ENCODE results near the gene NME4. TPM values are rescaled to one million over a fixed set of nuclear protein-coding genes. Genes with fewer than 3 reads are reported as not detected.
"Not testable (repeated sequence)": the region's sequence is repeated elsewhere in the genome, so short reads cannot be mapped to it uniquely, and the experiment has no call there.

NME4 gene
- total RNA-seq, 1 donor from 2014 or later = 93.2 TPM

DNA sequence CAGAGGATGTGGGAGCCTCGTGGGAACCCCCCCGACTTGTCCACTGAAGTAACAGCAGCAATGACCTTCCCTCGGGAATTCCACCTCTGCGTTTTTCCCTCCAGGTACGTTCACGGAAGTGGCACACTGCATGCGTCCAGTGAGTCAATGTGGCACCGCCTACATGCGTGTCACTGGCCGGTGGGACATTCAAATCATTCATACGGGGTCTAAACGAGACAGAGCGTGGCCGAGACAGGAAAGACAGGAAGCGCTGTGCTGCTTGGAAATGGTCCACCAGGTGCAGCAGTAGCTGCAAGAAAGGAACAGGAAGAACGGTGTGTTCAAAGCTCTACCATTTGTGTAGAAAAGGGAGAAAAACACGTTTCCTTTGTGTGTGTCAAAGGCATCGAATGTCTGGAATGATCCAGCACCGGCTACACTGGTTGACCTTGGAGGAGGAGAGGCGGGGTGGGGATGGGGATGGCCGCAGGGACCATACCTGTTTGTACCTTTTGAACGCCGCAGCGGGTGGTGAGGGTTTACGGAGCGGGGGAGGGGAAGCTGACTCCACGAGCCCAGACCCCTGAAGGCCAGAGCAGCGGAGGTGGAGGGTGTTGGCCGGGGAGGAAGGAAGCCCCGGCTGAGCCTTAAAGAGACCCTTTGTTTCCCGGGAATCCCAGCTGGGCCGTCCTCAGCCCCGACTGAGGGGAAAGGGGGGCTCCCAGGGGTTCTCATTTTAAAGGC, 13.5 kb upstream of the NME4 start:
- TF ChIP-seq, protein P1, sequence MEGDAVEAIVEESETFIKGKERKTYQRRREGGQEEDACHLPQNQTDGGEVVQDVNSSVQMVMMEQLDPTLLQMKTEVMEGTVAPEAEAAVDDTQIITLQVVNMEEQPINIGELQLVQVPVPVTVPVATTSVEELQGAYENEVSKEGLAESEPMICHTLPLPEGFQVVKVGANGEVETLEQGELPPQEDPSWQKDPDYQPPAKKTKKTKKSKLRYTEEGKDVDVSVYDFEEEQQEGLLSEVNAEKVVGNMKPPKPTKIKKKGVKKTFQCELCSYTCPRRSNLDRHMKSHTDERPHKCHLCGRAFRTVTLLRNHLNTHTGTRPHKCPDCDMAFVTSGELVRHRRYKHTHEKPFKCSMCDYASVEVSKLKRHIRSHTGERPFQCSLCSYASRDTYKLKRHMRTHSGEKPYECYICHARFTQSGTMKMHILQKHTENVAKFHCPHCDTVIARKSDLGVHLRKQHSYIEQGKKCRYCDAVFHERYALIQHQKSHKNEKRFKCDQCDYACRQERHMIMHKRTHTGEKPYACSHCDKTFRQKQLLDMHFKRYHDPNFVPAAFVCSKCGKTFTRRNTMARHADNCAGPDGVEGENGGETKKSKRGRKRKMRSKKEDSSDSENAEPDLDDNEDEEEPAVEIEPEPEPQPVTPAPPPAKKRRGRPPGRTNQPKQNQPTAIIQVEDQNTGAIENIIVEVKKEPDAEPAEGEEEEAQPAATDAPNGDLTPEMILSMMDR (conservative IDR thresholded peaks at IDR 0.05; ENCODE audit: low read depth, low read length) = no peak
- H3K4me3 ChIP-seq (ENCODE audit: low read depth, low read length) = peak overlapping the region; percentile 74
- no peak for DNase-seq (ENCODE audit: low read depth)

DNA sequence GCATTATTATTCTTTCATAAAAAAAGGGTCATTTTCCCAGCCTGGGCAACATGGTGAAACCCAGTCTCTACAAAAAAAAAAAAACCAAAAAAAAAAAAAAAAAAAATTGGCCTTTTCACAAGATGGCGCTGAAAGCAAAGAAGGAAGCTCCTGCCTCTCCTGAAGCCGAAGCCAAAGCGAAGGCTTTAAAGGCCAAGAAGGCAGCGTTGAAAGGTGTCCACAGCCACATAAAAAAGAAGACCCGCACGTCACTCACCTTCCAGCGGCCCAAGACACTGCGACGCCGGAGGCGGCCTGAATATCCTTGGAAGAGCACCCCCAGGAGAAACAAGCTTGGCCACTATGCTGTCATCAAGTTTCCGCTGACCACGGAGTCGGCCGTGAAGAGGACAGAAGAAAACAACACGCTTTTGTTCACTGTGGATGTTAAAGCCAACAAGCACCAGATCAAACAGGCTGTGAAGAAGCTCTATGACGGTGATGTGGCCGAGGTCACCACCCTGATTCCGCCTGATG, 10.3 kb upstream of the NME4 start:
- no peak overlapping the region for H3K4me3 ChIP-seq (ENCODE audit: low read depth, low read length)
- DNase-seq (ENCODE audit: low read depth) = no peak
- TF ChIP-seq, protein P1 (conservative IDR thresholded peaks at IDR 0.05; ENCODE audit: low read depth, low read length) = peak; percentile 19

GRCh38 chr16:387761-388666, 9.0 kb upstream of the NME4 start:
- H3K4me3 ChIP-seq (ENCODE audit: low read depth, low read length); DNase-seq (ENCODE audit: low read depth): not testable (repeated sequence)

DNA sequence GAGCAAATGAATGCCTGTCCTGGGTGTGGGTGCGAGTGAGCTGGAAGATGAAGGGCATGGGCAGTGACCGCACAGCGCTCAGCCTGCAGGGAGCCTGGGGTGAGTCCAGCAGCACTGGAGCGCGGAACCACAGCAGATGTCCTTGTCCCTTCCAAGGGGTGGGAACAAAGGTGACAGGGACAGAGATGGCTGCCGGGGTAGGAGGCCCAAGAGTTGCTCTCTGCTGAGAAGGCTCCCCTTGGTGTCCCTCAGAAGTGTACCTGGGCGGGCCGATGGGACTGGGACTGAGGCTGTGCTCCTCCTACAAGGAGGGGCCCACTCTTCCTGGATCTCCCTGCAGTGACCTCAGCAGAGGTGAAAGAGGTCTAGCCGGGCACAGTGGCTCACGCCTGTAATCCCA, 7.6 kb upstream of the NME4 start:
- DNase-seq (ENCODE audit: low read depth) = no peak
- no peak overlapping the region for H3K4me3 ChIP-seq (ENCODE audit: low read depth, low read length)
- TF ChIP-seq, protein P1 (conservative IDR thresholded peaks at IDR 0.05; ENCODE audit: low read depth, low read length) = no peak

DNA sequence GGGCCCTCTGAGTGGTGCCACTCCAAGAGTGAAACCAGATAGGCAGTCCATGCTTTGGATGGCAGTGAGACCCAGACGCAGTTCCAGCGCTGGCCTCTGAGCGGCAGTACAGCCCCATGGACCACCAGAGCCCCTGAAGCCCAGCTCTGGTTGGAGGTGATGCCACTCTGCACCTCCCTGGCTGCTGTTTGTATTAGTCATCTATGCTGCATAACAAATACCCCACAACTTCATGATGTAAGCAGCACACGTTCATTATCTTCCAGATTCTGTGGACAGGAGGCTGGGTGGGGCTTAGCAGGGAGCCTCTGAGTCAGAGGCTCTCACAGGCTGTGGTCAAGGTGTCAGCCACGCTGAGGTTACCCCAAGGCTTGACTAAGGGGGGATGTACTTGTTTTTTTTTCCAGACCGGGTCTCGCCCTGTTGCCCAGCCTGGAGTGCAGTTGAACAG, 5.1 kb upstream of the NME4 start:
- no peak overlapping the region for H3K4me3 ChIP-seq (ENCODE audit: low read depth, low read length)
- DNase-seq (ENCODE audit: low read depth) = no peak
- TF ChIP-seq, protein P1 (conservative IDR thresholded peaks at IDR 0.05; ENCODE audit: low read depth, low read length) = peak; percentile 94

- H3K4me3 ChIP-seq (ENCODE audit: low read depth, low read length) = no peak overlapping the region
- TF ChIP-seq, protein P1 (conservative IDR thresholded peaks at IDR 0.05; ENCODE audit: low read depth, low read length) = no peak
- no peak for DNase-seq (ENCODE audit: low read depth)
These were observed 4.5 kb upstream of the NME4 start for GRCh38 chr16:392450-393030.

DNA sequence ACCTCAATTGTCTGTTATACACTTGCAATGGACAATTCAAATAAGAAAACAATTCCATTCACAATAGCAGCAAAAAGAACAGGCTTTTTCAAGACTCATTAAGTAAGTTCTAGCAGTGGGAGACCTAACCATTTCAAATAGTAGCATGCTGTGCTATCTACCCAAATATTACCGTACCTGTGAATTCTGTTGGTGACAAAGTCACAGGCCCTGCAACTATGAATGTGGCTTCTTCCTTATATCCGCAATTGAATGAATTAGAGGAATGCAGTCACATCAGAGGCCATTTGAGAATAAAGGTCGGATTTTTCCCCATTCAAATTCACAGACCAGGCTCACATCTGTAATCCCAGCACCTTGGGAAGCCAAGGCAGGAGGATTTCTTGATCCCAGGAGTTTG, 800 bp upstream of the NME4 start:
- TF ChIP-seq, protein P1 (conservative IDR thresholded peaks at IDR 0.05; ENCODE audit: low read depth, low read length) = no peak
- no peak for DNase-seq (ENCODE audit: low read depth)
- peak overlapping the region; percentile 44 for H3K4me3 ChIP-seq (ENCODE audit: low read depth, low read length)
